ENCODE data around the gene CPVL.

CPVL gene

GRCh38 chr7:29105191-29105590, 41.1 kb downstream of the CPVL start:
- Histone ChIP-seq H3K4me1 (ENCODE audit: control insufficient read depth in 1 of 2, insufficient read depth in 2 of 2, low read length in 2 of 2) (peaks cover 13 to 17% of the 10 kb centered on the region in 2 experiments), H3K79me1 (ENCODE audit: low read length) (peaks cover 11% of the 10 kb centered on the region), H2AFZ (ENCODE audit: insufficient read depth, low read length, poor library complexity) (no peak overlapping the region), H4K8ac (ENCODE audit: low read depth, low read length) (no peak overlapping the region), H3K4me2 (ENCODE audit: low read length) (no peak overlapping the region), H3K4me3 (ENCODE audit: low read depth, low read length) (no peak overlapping the region), H3K23ac (ENCODE audit: low read length) (no peak overlapping the region), H2AK5ac (ENCODE audit: low read length) (no peak overlapping the region), H3K9ac (ENCODE audit: low read length) (no peak overlapping the region), H2BK5ac (ENCODE audit: low read depth, low read length, poor library complexity) (no peak overlapping the region), H2BK12ac (ENCODE audit: low read length) (peak overlapping the region; percentile 70), H2BK120ac (ENCODE audit: insufficient read depth, low read length, poor library complexity) (no peak overlapping the region), H4K12ac (ENCODE audit: low read depth, low read length) (no peak overlapping the region), H3K79me2 (ENCODE audit: control insufficient read depth, insufficient read depth, low read length, poor library complexity) (peaks cover 2% of the 10 kb centered on the region), H3K27me3 (ENCODE audit: insufficient read depth, low read length) (no peaks in the 10 kb centered on the region), H3K9me3 (ENCODE audit: insufficient read depth, low read depth, low read length) (no peaks in the 10 kb centered on the region), H4K91ac (ENCODE audit: low read depth, low read length) (no peak overlapping the region), H3K27ac (ENCODE audit: low read depth, low read length) (no peak overlapping the region), H3K18ac (ENCODE audit: low read length) (no peak overlapping the region), H3K36me3 (ENCODE audit: control insufficient read depth in 1 of 2, insufficient read depth in 2 of 2, low read length in 2 of 2) (peaks cover 0 to 4% of the 10 kb centered on the region in 2 experiments), H3K14ac (ENCODE audit: low read length) (no peak overlapping the region), H3K4ac (ENCODE audit: low read depth, low read length) (no peak overlapping the region)
- WGBS (ENCODE audit: extremely low coverage, insufficient coverage, insufficient read length), result no CpG with 5 or more reads among the region's 4 CpGs
- peak in 1 of 2 donors; percentile 8 for DNase-seq

GRCh38 chr7:29102558-29103151, 43.7 kb downstream of the CPVL start:
- no peak overlapping the region for H2AK5ac ChIP-seq (ENCODE audit: low read length)
- H3K18ac ChIP-seq (ENCODE audit: low read length), result no peak overlapping the region
- no peak overlapping the region for H2BK5ac ChIP-seq (ENCODE audit: low read depth, low read length, poor library complexity)
- H3K23ac ChIP-seq (ENCODE audit: low read length), result no peak overlapping the region
- no peak overlapping the region for H3K4me3 ChIP-seq (ENCODE audit: low read depth, low read length)
- peaks cover under 1% of the 10 kb centered on the region for H3K79me2 ChIP-seq (ENCODE audit: control insufficient read depth, insufficient read depth, low read length, poor library complexity)
- no peak overlapping the region for H3K4ac ChIP-seq (ENCODE audit: low read depth, low read length)
- H3K4me2 ChIP-seq (ENCODE audit: low read length), result no peak overlapping the region
- no peak overlapping the region for H2AFZ ChIP-seq (ENCODE audit: insufficient read depth, low read length, poor library complexity)
- peaks cover 0 to 2% of the 10 kb centered on the region in 2 experiments for H3K36me3 ChIP-seq (ENCODE audit: control insufficient read depth in 1 of 2, insufficient read depth in 2 of 2, low read length in 2 of 2)
- H4K8ac ChIP-seq (ENCODE audit: low read depth, low read length), result no peak overlapping the region
- DNase-seq, result peak; percentile 62 to 85
- no peak overlapping the region for H3K14ac ChIP-seq (ENCODE audit: low read length)
- no peak overlapping the region for H3K9ac ChIP-seq (ENCODE audit: low read length)
- H4K12ac ChIP-seq (ENCODE audit: low read depth, low read length), result no peak overlapping the region
- H3K27ac ChIP-seq (ENCODE audit: low read depth, low read length), result no peak overlapping the region
- H3K4me1 ChIP-seq (ENCODE audit: control insufficient read depth in 1 of 2, insufficient read depth in 2 of 2, low read length in 2 of 2), result peaks cover 8 to 11% of the 10 kb centered on the region in 2 experiments
- peaks cover 2% of the 10 kb centered on the region for H3K9me3 ChIP-seq (ENCODE audit: insufficient read depth, low read depth, low read length)
- no peak overlapping the region for H2BK12ac ChIP-seq (ENCODE audit: low read length)
- WGBS (ENCODE audit: extremely low coverage, insufficient coverage, insufficient read length), result no CpG with 5 or more reads among the region's 7 CpGs
- H3K79me1 ChIP-seq (ENCODE audit: low read length), result peaks cover 3% of the 10 kb centered on the region
- no peaks in the 10 kb centered on the region for H3K27me3 ChIP-seq (ENCODE audit: insufficient read depth, low read length)
- no peak overlapping the region for H4K91ac ChIP-seq (ENCODE audit: low read depth, low read length)
- H2BK120ac ChIP-seq (ENCODE audit: insufficient read depth, low read length, poor library complexity), result no peak overlapping the region

- DNase-seq, result no peak
- H2BK120ac ChIP-seq (ENCODE audit: insufficient read depth, low read length, poor library complexity), result no peak overlapping the region
- H3K79me1 ChIP-seq (ENCODE audit: low read length), result no peaks in the 10 kb centered on the region
- H2AFZ ChIP-seq (ENCODE audit: insufficient read depth, low read length, poor library complexity), result no peak overlapping the region
- H3K4ac ChIP-seq (ENCODE audit: low read depth, low read length), result no peak overlapping the region
- H3K14ac ChIP-seq (ENCODE audit: low read length), result no peak overlapping the region
- H3K27me3 ChIP-seq (ENCODE audit: insufficient read depth, low read length), result no peaks in the 10 kb centered on the region
- H3K23ac ChIP-seq (ENCODE audit: low read length), result no peak overlapping the region
- H3K4me2 ChIP-seq (ENCODE audit: low read length), result no peak overlapping the region
- H4K8ac ChIP-seq (ENCODE audit: low read depth, low read length), result no peak overlapping the region
- no peak overlapping the region for H2BK12ac ChIP-seq (ENCODE audit: low read length)
- no peak overlapping the region for H3K4me3 ChIP-seq (ENCODE audit: low read depth, low read length)
- no CpG with 5 or more reads among the region's 1 CpG for WGBS (ENCODE audit: extremely low coverage, insufficient coverage, insufficient read length)
- H3K27ac ChIP-seq (ENCODE audit: low read depth, low read length), result no peak overlapping the region
- H3K18ac ChIP-seq (ENCODE audit: low read length), result no peak overlapping the region
- no peaks in the 10 kb centered on the region for H3K79me2 ChIP-seq (ENCODE audit: control insufficient read depth, insufficient read depth, low read length, poor library complexity)
- H3K9ac ChIP-seq (ENCODE audit: low read length), result no peak overlapping the region
- H2AK5ac ChIP-seq (ENCODE audit: low read length), result no peak overlapping the region
- peaks cover 2% of the 10 kb centered on the region for H3K9me3 ChIP-seq (ENCODE audit: insufficient read depth, low read depth, low read length)
- H4K12ac ChIP-seq (ENCODE audit: low read depth, low read length), result no peak overlapping the region
- H2BK5ac ChIP-seq (ENCODE audit: low read depth, low read length, poor library complexity), result no peak overlapping the region
- peaks cover 4 to 6% of the 10 kb centered on the region in 2 experiments for H3K4me1 ChIP-seq (ENCODE audit: control insufficient read depth in 1 of 2, insufficient read depth in 2 of 2, low read length in 2 of 2)
- H3K36me3 ChIP-seq (ENCODE audit: control insufficient read depth in 1 of 2, insufficient read depth in 2 of 2, low read length in 2 of 2), result peaks cover 0 to 2% of the 10 kb centered on the region in 2 experiments
- H4K91ac ChIP-seq (ENCODE audit: low read depth, low read length), result no peak overlapping the region
These were observed 45.4 kb downstream of the CPVL start for GRCh38 chr7:29100924-29101323.

GRCh38 chr7:29099896-29100847, 46.2 kb downstream of the CPVL start:
- H3K4me3 ChIP-seq (ENCODE audit: low read depth, low read length), result no peak overlapping the region
- WGBS (ENCODE audit: extremely low coverage, insufficient coverage, insufficient read length), result no CpG with 5 or more reads among the region's 5 CpGs
- H2BK12ac ChIP-seq (ENCODE audit: low read length), result no peak overlapping the region
- no peak overlapping the region for H3K4ac ChIP-seq (ENCODE audit: low read depth, low read length)
- no peaks in the 10 kb centered on the region for H3K79me2 ChIP-seq (ENCODE audit: control insufficient read depth, insufficient read depth, low read length, poor library complexity)
- H3K27me3 ChIP-seq (ENCODE audit: insufficient read depth, low read length), result no peaks in the 10 kb centered on the region
- H3K36me3 ChIP-seq (ENCODE audit: control insufficient read depth in 1 of 2, insufficient read depth in 2 of 2, low read length in 2 of 2), result peaks cover 0 to under 1% of the 10 kb centered on the region in 2 experiments
- no peak overlapping the region for H2BK5ac ChIP-seq (ENCODE audit: low read depth, low read length, poor library complexity)
- no peak overlapping the region for H3K4me2 ChIP-seq (ENCODE audit: low read length)
- no peak overlapping the region for H3K23ac ChIP-seq (ENCODE audit: low read length)
- DNase-seq, result peak; percentile 37 to 74
- H4K12ac ChIP-seq (ENCODE audit: low read depth, low read length), result no peak overlapping the region
- no peak overlapping the region for H2BK120ac ChIP-seq (ENCODE audit: insufficient read depth, low read length, poor library complexity)
- H4K8ac ChIP-seq (ENCODE audit: low read depth, low read length), result no peak overlapping the region
- H3K27ac ChIP-seq (ENCODE audit: low read depth, low read length), result no peak overlapping the region
- no peaks in the 10 kb centered on the region for H3K79me1 ChIP-seq (ENCODE audit: low read length)
- H3K4me1 ChIP-seq (ENCODE audit: control insufficient read depth in 1 of 2, insufficient read depth in 2 of 2, low read length in 2 of 2), result peaks cover 3 to 5% of the 10 kb centered on the region in 2 experiments
- no peak overlapping the region for H2AFZ ChIP-seq (ENCODE audit: insufficient read depth, low read length, poor library complexity)
- H2AK5ac ChIP-seq (ENCODE audit: low read length), result no peak overlapping the region
- no peak overlapping the region for H3K9ac ChIP-seq (ENCODE audit: low read length)
- peaks cover 2% of the 10 kb centered on the region for H3K9me3 ChIP-seq (ENCODE audit: insufficient read depth, low read depth, low read length)
- H4K91ac ChIP-seq (ENCODE audit: low read depth, low read length), result no peak overlapping the region
- no peak overlapping the region for H3K18ac ChIP-seq (ENCODE audit: low read length)
- no peak overlapping the region for H3K14ac ChIP-seq (ENCODE audit: low read length)
